ENCODE measurements around the gene NOP53.
"Not testable (repeated sequence)": the region's sequence is repeated elsewhere in the genome, so short reads cannot be mapped to it uniquely, and the experiment has no call there.

Gene NOP53

DNA sequence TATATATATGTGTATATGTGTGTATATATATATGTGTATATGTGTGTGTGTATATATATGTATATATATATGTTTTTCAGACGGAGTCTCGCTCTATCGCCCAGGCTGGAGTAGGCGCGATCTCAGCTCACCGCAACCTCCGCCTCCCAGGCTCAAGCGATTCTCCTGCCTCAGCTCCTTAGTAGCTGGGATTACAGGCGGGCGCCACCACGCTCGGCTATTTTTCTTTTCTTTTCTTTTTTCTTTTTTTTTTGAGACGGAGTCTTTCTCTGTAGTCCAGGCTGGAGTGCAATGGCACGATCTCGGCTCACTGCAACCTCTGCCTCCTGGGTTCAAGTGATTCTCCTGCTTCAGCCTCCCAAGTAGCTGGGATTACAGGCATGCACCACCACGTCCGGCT lies 783 bp downstream of the NOP53 start:
- DNase-seq; in situ Hi-C loops (cut with HindIII; ENCODE audit: low pct_ligation_motif_present, low pct_unique_long_range_greater_than_20kb, low sequenced_read_pairs): not testable (repeated sequence)

DNA sequence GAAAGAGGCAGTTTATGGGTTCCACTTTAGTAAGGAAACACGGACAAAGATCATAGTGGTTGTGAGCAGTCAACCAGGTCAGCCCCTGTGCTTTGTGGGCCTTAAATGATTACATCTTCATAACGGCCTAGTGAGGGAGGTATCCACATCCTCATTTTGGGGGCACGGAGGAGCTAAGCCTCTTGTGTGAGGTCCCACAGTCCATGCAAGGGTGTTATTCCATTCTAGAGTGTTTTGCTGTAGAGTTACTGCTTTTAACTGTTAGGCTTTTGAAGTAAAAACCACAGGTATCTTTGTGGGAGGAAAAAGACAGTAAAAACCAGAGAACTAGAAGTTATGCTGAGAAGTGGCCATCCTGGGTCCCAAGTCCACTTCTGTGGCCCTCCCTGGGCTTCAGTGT lies 4.0 kb downstream of the NOP53 start:
- no peak for DNase-seq
- in situ Hi-C loops (cut with HindIII; ENCODE audit: low pct_ligation_motif_present, low pct_unique_long_range_greater_than_20kb, low sequenced_read_pairs): no loop called here

DNA sequence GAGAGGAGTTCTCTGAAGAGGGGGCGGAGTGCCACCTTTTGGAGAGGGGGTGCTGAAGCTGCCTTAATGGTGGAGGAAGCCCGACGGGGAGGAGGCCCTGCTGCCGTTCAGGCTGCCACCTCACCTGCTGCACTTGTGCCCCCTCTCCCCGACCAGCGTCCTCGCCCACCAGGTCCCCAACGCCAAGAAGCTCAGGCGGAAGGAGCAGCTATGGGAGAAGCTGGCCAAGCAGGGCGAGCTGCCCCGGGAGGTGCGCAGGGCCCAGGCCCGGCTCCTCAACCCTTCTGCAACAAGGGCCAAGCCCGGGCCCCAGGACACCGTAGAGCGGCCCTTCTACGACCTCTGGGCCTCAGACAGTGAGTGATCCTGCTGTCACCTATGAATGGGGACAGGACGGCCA lies 5.4 kb downstream of the NOP53 start:
- no peak for DNase-seq
- in situ Hi-C loops (cut with HindIII; ENCODE audit: low pct_ligation_motif_present, low pct_unique_long_range_greater_than_20kb, low sequenced_read_pairs): no loop called here

DNA sequence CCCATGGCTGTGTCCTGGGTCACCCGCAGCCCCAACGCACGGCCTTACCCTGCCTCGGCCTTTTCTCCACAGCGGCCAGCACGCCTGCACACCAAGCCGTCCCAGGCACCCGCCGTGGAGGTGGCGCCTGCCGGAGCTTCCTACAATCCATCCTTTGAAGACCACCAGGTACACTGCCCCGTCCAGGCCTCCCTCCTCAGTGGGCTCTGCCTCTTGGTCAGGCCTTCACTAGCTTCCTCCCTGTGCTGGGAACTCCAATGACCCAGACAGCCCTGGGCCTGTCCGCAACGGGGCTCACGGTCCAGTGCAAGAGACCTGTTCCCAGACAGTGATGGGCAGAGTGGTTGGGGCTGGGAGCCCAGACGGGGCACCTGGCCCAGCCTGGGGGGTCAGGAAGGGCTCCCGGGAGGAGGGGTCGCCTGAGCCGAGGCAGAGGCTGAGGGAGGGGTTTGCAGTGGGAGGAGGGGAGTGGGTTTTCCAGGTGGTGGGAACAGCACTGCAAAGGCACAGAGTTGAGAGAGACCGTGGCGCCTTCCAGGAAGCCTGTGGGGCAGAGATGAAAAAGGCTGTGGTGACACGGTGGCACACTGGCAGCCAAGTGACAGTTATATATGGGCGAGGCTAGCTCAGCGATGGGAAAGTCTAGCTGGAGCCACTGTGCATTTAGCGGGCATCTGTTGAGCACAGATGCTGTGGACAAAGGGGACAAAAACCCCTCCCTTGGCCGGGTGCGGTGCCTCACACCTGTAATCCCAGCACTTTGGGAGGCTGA lies 7.3 kb downstream of the NOP53 start:
- no peak for DNase-seq
- in situ Hi-C loops (cut with HindIII; ENCODE audit: low pct_ligation_motif_present, low pct_unique_long_range_greater_than_20kb, low sequenced_read_pairs): no loop called here

DNA sequence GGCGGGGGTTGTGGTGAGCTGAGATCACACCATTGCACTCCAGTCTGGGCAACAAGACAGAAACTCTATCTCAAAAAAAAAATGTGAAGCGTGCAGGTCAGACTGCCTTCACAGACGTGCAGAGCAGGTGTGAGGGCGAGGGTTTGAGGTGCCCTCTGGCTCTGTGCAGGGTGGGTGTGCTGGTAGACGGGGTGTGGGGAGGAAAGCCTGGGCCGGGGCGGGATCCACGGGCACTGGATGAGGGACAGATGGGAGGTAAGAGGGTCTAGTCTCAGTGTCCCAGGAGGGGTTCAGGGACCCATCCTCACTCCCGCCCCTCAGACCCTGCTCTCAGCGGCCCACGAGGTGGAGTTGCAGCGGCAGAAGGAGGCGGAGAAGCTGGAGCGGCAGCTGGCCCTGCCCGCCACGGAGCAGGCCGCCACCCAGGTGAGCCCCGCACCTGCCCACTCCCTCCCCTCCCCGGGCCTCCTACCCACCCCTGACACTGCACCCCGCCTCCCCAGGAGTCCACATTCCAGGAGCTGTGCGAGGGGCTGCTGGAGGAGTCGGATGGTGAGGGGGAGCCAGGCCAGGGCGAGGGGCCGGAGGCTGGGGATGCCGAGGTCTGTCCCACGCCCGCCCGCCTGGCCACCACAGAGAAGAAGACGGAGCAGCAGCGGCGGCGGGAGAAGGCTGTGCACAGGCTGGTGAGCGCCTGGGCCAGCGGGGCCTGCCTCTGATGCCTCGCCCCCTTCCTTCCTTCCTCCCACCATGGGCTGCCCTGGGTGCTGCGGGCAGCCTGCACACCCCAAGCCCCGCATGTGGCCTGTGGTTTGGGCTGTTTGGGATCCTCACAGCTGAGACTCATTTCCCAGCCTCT lies 9.1 kb downstream of the NOP53 start:
- DNase-seq: no peak
- in situ Hi-C loops (cut with HindIII; ENCODE audit: low pct_ligation_motif_present, low pct_unique_long_range_greater_than_20kb, low sequenced_read_pairs): no loop called here

DNA sequence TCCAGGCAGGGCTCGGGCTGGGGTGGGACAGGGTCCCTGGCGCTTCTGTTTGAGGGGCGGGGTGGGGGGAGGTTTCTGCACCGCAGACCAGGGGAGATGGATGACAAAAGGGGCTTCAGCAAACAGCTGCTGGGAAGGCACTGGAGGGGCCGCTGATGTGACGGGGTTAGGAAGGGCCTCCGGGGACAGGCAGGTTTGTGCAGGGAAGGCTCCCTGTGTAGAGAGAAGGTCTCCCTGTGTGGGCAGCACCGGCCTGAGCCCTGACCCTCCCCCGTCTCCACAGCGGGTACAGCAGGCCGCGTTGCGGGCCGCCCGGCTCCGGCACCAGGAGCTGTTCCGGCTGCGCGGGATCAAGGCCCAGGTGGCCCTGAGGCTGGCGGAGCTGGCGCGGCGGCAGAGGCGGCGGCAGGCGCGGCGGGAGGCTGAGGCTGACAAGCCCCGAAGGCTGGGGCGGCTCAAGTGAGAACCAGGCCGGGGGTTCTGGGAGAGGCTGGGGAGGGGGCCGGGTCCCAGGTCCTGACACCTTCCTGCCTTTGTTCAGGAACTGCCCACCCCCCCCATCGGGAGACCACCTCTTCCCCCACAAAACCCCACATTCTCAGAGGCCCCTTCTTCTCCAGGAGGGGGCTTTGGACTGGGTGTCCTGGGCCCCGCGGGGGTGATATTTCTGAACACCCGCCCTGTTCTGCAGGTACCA lies 9.9 kb downstream of the NOP53 start:
- in situ Hi-C loops (cut with HindIII; ENCODE audit: low pct_ligation_motif_present, low pct_unique_long_range_greater_than_20kb, low sequenced_read_pairs): no loop called here
- DNase-seq: no peak

DNA sequence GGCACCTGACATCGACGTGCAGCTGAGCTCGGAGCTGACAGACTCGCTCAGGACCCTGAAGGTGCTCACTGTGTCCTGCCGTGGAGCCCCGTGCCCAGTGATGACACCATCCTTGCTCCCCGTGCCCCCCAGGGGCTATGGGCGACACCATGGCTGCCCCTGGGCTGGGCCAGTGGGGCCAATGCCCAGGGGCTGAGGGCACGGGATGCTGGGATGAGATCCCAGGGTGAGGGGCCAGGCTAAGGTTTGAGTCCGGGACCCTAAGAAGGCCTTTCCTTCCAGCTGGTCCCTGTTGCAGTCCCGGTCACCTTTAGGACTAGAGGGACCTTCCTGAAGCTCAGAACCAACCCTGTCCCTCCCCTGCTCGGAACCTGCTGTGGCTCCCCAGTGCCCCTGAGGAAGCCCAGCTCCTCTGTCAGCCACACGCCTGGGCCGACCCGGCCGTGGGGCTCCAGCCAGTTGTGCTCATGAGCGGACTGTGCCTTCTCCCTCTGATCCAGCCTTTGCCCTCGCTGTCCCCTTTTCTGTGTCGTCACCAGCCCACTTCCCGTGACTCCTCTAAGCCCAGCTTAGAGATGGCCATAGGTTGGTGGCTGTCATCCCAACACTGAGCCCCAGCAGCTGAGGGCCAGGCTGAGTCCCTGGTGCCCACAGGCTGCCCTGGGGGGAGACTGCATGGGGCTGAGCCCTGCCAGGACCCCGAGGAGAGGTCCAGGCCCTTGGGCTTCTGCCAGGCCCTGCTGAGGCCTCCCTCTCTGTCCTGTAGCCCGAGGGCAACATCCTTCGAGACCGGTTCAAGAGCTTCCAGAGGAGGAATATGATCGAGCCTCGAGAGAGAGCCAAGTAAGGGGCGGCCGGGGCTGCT lies 10.6 kb downstream of the NOP53 start:
- in situ Hi-C loops (cut with HindIII; ENCODE audit: low pct_ligation_motif_present, low pct_unique_long_range_greater_than_20kb, low sequenced_read_pairs): no loop called here
- no peak for DNase-seq

DNA sequence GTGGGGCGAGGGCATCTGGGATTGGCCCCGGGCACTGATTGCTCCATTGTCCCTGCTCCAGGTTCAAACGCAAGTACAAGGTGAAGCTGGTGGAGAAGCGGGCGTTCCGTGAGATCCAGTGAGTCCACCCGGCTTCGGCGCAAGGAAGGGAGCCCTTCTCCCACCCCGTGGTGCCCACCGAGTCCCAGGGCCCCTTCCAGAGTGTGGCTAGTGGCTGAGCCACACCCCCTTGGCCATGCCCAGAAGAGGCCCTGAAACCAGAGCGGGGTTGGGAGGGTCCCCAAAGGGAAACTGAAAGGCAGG lies 11.2 kb downstream of the NOP53 start:
- in situ Hi-C loops (cut with HindIII; ENCODE audit: low pct_ligation_motif_present, low pct_unique_long_range_greater_than_20kb, low sequenced_read_pairs): no loop called here
- no peak for DNase-seq

DNA sequence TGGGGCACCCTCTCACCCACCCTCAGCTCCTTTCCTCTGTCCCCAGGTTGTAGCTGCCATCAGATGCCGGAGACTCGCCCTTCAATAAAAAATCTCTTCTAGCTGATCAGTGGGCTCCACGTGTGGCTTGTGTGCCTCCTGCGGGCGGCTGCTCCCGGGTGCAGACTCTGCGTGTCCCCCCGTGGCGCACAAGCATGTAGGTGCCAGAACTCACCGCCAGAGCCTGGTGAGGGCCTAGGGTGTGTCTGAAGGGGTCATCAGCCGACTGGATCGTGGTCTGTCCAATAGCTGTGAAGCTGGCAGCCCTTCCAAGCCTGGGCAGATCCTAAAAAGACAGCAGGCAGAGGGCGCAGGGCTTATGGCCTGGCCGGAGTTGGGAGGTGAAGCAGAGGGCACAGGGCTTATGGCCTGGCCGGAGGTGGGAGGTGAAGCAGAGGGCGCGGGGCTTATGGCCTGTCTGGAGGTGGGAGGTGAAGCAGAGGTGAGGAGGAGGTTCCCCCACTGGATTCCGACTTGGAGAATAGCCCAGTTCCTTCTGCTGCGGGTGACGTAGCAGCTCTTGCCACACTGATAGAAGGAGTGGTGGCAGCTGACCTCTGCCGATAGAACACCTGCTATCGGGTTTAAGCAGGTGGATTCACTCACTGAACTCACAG lies 11.7 kb downstream of the NOP53 start:
- in situ Hi-C loops (cut with HindIII; ENCODE audit: low pct_ligation_motif_present, low pct_unique_long_range_greater_than_20kb, low sequenced_read_pairs): no loop called here
- no peak for DNase-seq

DNA sequence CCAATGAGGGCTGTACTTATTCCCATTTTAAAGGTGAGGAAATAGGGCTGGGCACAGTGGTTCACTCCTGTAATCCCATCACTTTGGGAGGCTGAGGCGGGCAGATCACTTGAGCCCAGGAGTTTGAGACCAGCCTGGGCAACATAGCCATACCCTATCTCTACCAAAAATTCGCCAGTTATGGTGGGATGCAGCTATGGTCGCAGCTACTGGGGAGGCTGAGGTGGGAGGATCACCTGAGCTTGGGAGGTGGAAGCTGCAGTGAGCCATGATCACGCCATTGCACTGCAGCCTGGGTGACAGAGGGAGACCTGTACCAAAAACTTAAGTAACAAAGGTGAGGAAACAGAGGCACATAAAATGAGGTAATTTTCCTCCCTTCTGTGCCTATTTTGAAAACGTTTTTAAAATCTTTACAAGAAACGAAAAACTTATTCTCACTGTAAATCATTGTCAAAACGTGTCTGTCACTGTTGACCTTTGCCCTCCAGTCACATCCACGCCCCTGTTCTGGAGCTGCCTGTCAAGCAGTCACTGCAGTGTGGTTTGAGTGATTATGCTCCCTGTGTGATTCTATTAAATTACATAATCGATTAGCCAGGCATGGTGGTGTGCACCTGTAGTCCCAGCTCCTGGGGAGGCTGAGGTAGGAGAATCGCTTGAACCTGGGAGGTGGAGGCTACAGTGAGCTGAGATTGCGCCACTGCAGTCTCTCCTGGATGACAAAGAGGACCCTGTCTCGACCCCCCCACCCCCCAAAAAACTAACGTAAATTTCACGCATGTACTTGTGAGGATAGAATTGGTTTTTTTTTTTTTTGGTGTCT lies 12.5 kb downstream of the NOP53 start:
- DNase-seq: no peak
- in situ Hi-C loops (cut with HindIII; ENCODE audit: low pct_ligation_motif_present, low pct_unique_long_range_greater_than_20kb, low sequenced_read_pairs): no loop called here

DNA sequence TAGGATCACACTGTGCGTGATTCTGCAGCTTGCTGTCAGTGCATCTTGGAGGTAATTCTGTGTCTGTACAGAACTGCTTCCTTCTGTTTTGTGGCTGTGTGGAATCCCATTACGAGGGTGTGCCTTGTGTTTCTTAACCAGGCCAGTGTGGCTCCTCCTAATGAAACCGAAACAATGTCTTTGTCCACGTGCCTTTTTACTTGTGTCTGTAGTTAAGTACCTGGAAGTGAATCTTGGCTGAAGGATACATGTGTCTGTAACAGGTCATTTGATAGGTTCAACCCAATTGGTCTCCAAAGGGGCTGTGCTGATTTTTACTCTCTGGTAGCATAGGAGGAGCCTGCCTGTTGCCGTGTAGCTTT lies 13.1 kb downstream of the NOP53 start:
- DNase-seq: no peak
- in situ Hi-C loops (cut with HindIII; ENCODE audit: low pct_ligation_motif_present, low pct_unique_long_range_greater_than_20kb, low sequenced_read_pairs): no loop called here

DNA sequence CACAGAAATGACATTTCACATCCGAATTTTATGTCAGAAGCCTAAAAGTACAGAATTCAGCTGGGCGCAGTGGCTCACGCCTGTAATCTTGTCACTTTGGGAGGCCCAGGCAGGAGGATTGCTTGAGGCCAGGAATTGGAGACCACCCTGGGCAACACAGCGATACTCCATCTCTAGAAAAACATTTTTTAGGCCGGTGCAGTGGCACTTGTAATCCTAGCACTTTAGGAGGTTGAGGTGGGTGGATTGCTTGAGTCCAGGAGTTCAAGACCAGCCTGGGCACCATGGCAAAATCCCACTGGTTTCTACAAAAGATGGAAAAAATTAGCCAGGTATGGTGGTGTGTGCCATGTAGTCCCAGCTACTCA lies 15.3 kb downstream of the NOP53 start:
- in situ Hi-C loops (cut with HindIII; ENCODE audit: low pct_ligation_motif_present, low pct_unique_long_range_greater_than_20kb, low sequenced_read_pairs): no loop called here
- no peak for DNase-seq

DNA sequence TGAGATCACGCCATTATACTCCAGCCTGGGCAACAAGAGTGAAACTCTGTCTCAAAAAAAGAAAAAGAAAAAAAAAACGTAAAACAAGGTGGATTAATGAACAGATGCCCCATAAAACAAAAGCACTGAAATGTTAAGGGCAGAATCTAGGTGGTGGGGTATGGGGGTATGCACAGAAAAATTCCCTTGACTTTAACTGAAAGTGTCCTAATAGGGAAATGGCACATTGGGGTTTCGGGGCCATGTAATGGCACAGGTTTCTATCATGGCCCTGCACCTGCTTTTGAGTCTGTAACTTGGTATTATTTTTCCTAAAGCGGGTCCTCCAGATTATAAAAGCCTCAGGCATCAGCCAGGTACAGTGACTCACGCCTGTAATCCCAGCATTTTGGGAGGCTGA lies 16.2 kb downstream of the NOP53 start:
- in situ Hi-C loops (cut with HindIII; ENCODE audit: low pct_ligation_motif_present, low pct_unique_long_range_greater_than_20kb, low sequenced_read_pairs): no loop called here
- DNase-seq: no peak

DNA sequence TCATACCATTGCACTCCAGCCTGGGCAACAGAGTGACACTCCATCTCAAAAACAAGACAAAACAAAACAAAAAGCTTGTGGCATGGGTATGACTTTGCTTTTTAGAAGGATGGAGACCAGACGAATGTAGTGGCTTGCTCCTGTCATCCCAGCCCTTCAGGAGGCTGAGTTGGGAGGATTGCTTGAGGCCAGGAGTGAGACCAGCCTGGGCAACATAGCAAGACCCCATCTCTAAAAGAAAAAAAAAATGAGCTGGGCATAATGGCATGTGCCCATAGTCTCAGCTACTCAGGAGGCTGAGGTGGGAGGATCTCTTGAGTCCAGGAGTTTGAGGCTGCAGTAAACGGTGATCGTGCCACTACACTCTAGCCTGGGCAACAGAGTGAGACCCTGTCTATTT lies 16.8 kb downstream of the NOP53 start:
- no peak for DNase-seq
- in situ Hi-C loops (cut with HindIII; ENCODE audit: low pct_ligation_motif_present, low pct_unique_long_range_greater_than_20kb, low sequenced_read_pairs): no loop called here

DNA sequence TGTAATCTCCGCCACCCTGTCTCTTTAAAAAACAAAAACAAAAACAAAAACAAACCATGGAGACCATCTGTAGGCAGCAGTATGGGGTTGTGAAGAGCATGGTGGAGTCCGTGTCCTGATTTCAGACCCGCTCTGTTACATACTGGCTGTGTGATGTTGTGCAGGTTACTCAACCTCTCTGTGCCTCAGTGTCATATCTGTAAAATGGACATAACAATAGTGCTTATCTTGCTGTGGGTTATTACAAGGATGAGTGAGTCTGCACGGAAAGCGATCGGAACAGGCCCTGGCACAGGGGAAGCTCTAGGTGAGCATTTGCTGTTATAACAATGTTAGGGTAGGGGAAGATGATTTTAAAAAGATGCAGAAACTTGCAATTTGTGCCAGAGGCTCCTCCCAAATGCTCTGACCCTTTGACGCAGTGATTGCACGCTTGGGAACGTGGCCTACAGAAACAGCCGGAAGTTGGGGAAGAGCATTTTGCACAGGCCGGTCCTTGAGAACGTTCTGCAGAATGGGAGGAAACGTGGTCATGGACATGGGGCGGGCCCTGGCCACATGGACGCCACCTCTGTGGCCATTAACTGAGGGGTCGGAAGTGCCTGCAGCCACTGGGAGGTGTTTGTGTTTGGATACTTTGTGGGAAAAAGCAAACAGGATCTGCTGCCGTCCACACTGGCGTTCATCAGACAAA lies 17.4 kb downstream of the NOP53 start:
- in situ Hi-C loops (cut with HindIII; ENCODE audit: low pct_ligation_motif_present, low pct_unique_long_range_greater_than_20kb, low sequenced_read_pairs): no loop called here
- DNase-seq: no peak

DNA sequence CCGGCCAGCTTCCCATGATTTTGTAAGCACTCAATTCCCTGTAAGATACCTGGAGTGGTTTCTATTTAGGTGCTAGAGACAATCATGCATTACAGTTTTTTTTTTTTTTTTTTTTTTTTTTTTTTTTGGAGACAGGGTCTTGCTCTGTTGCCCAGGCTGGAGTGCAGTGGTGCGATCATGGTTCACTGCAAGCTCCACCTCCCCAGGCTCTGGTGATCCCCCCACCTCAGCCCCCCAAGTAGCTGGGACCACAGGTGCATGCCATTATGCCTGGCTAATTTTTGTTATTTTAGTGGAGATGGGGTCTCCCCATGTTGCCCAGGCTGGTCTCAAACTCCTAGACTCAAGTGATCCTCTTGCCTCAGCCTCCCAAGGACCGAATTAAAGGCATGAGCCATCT lies 19.4 kb downstream of the NOP53 start:
- DNase-seq; in situ Hi-C loops (cut with HindIII; ENCODE audit: low pct_ligation_motif_present, low pct_unique_long_range_greater_than_20kb, low sequenced_read_pairs): not testable (repeated sequence)
